HG02943 (cell line): ENCODE measurements around the gene SLC9A8.
"Not testable (repeated sequence)": the region's sequence is repeated elsewhere in the genome, so short reads cannot be mapped to it uniquely, and the experiment has no call there.

ENCODE experiments used
- ATAC-seq: cut with Tn5 transposase; IDR thresholded peaks from one replicate; pipeline ENCODE4 v1.9.1; 2021; ENCODE audit warnings: mild to moderate bottlenecking, low read depth, moderate library complexity; ENCODE audit not compliant: unreplicated experiment

Gene SLC9A8

GRCh38 chr20:49812507-49813304 lies at the start of gene SLC9A8:
SLC9A8 (plus strand) TSS chr20:49812828; CDS start chr20:49812923, 95 bp downstream.
- ATAC-seq, result peak; percentile 76

- no peak for ATAC-seq
Observed at GRCh38 chr20:49762940-49763766, 49.5 kb upstream of the SLC9A8 start.

- no peak for ATAC-seq
Observed at GRCh38 chr20:49765413-49765736, 47.3 kb upstream of the SLC9A8 start.

- no peak for ATAC-seq
Observed at GRCh38 chr20:49765846-49766541, 46.6 kb upstream of the SLC9A8 start.

- no peak for ATAC-seq
Observed at GRCh38 chr20:49766979-49767521, 45.6 kb upstream of the SLC9A8 start.

GRCh38 chr20:49768204-49769047 lies 44.2 kb upstream of the SLC9A8 start:
- ATAC-seq, result no peak

- no peak for ATAC-seq
Observed at GRCh38 chr20:49769048-49769581, 43.5 kb upstream of the SLC9A8 start.

- no peak for ATAC-seq
Observed at GRCh38 chr20:49770634-49771033, 42.0 kb upstream of the SLC9A8 start.

- not testable (repeated sequence) for ATAC-seq
Observed at GRCh38 chr20:49774213-49774612, 38.4 kb upstream of the SLC9A8 start.

GRCh38 chr20:49775229-49775693 lies 37.4 kb upstream of the SLC9A8 start:
- ATAC-seq, result no peak

GRCh38 chr20:49779972-49780371 lies 32.7 kb upstream of the SLC9A8 start:
- no peak for ATAC-seq

- no peak for ATAC-seq
Observed at GRCh38 chr20:49781676-49782075, 31.0 kb upstream of the SLC9A8 start.

- ATAC-seq, result not testable (repeated sequence)
Observed at GRCh38 chr20:49782439-49782838, 30.2 kb upstream of the SLC9A8 start.

- ATAC-seq, result not testable (repeated sequence)
Observed at GRCh38 chr20:49783021-49783995, 29.3 kb upstream of the SLC9A8 start.

- no peak for ATAC-seq
Observed at GRCh38 chr20:49784291-49784690, 28.3 kb upstream of the SLC9A8 start.

GRCh38 chr20:49785149-49785851 lies 27.3 kb upstream of the SLC9A8 start:
- ATAC-seq, result peak; percentile 29

- peak; percentile 88 for ATAC-seq
Observed at GRCh38 chr20:49785852-49786175, 26.8 kb upstream of the SLC9A8 start.

- ATAC-seq, result peak; percentile 50
Observed at GRCh38 chr20:49786196-49786595, 26.4 kb upstream of the SLC9A8 start.
